ENCODE data around the gene GPR132.

- no peak for TF ChIP-seq POLR2AphosphoS5 (IDR thresholded peaks at IDR 0.05)
- no peak for TF ChIP-seq CTCF (IDR thresholded peaks at IDR 0.05)
- no peak for TF ChIP-seq POLR2A (IDR thresholded peaks at IDR 0.05)
- no peak for TF ChIP-seq EP300 (IDR thresholded peaks at IDR 0.05; ENCODE audit: low read depth)
These were observed 38.2 kb downstream of the GPR132 start for GRCh38 chr14:105026802-105027563.
